GM13977 (cell line): ENCODE results near the gene TRPC1.
"Not testable (repeated sequence)": the region's sequence is repeated elsewhere in the genome, so short reads cannot be mapped to it uniquely, and the experiment has no call there.

ENCODE experiments used
- DNase-seq: peaks from one replicate; pipeline ENCODE4 v3.0.0; 2012; ENCODE audit warnings: low spot score
- CTCF ChIP-seq: IDR thresholded peaks from 2 replicates; pipeline ENCODE4 v1.5.1; 2012; ENCODE audit warnings: mild to moderate bottlenecking, control low read depth; ENCODE audit not compliant: insufficient read depth; ENCODE audit errors: extremely low read depth, missing control alignments
- in situ Hi-C: fragments of 300-500 bp; cut with MboI; formaldehyde crosslinking; loops from one replicate; pipeline ENCODE4 v1.12.0; 2022; ENCODE audit warnings: low sequenced_read_pairs, low pct_unique_long_range_greater_than_20kb, mixed read lengths, inconsistent platforms; ENCODE audit not compliant: unreplicated experiment

TRPC1 gene

GRCh38 chr3:142694225-142694624 lies 29.6 kb upstream of the TRPC1 start:
- in situ Hi-C loops, result no loop called here
- no peak for TF ChIP-seq CTCF
- no peak for DNase-seq

GRCh38 chr3:142705198-142705597 lies 18.6 kb upstream of the TRPC1 start:
- in situ Hi-C loops, result no loop called here
- no peak for DNase-seq
- TF ChIP-seq CTCF, result no peak

GRCh38 chr3:142706321-142707127 lies 17.3 kb upstream of the TRPC1 start:
- in situ Hi-C loops, result no loop called here
- no peak for TF ChIP-seq CTCF
- no peak for DNase-seq

- no peak for DNase-seq
- no peak for TF ChIP-seq CTCF
- in situ Hi-C loops, result no loop called here
Observed at GRCh38 chr3:142709207-142709606, 14.6 kb upstream of the TRPC1 start.

- DNase-seq, in situ Hi-C loops: not testable (repeated sequence)
Observed at GRCh38 chr3:142714882-142715281, 9.0 kb upstream of the TRPC1 start.

- in situ Hi-C loops, result no loop called here
Observed at GRCh38 chr3:142716102-142716501, 7.7 kb upstream of the TRPC1 start.

More at GRCh38 chr3:142716102-142716501, 7.7 kb upstream of the TRPC1 start:
- DNase-seq, result no peak
- no peak for TF ChIP-seq CTCF
